ENCODE measurements around the gene UBL7. TPM values are rescaled to one million over a fixed set of nuclear protein-coding genes. Genes with fewer than 3 reads are reported as not detected.

Gene UBL7
- total RNA-seq, 2 experiments from 2014 or later = 14.3 to 17.1 TPM

DNA sequence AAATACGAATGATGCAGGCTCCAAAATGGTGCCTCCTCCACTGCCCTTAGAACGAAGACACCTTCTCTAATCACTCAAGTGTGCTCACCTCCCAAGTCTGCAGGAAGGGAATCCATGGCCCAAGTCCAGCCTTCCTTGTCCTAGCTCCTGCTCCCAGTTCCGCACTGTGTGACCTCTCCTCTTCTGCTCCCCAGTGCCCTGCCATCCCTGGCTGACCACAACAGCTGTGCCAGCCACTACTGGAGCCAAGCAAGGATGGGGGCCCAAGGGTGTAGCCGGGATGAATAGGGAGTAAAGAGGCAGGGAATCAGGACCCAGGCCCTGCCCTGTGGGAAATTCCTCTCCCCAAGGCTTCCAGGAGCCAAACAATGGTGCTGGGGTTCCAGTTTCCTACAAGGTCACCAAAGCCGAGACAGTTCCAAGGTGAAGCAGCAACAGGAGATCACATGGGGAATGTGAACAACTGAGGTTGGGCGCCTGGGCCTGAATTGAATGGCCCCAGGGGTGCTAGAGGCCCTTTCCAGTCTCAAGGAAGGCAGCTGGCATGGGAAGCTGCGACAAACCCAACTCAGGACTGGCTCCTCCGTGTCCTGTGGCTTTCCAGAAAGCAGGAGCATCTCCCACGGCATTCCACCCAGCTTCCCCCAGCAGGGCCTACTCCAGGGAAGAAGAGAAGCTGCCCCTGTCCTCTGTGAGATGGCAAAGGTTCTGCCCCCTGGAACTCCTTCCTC, 47.4 kb downstream of the UBL7 start:
- Mint-ChIP-seq H3K27ac (no peak overlapping the region), H3K4me1 (ENCODE audit: low read depth) (no peaks in the 10 kb centered on the region), H3K36me3 (ENCODE audit: low read depth) (no peaks in the 10 kb centered on the region), H3K27me3 (no peaks in the 10 kb centered on the region), H3K4me3 (no peak overlapping the region), H3K9me3 (no peaks in the 10 kb centered on the region)
- DNase-seq (no peak), ATAC-seq (ENCODE audit: poor library complexity) (no peak)
- Histone ChIP-seq H3K4me3 (ENCODE audit: low read length) (no peak overlapping the region), H3K27ac (ENCODE audit: low read depth in 1 of 2, low read length in 2 of 2) (no peak overlapping the region), H3K27me3 (ENCODE audit: control insufficient read depth in 1 of 2, insufficient read depth in 2 of 2, low read length in 2 of 2) (no peaks in the 10 kb centered on the region), H3K36me3 (ENCODE audit: insufficient read depth, low read length) (peaks cover 4% of the 10 kb centered on the region), H3K4me1 (ENCODE audit: insufficient read depth, low read length) (no peaks in the 10 kb centered on the region), H3K9me3 (ENCODE audit: control insufficient read depth in 1 of 2, insufficient read depth in 1 of 2, low read length in 2 of 2) (no peaks in the 10 kb centered on the region)
- ChIA-PET CTCF (interaction anchor here (0.6 kb wide), 1 partner anchor 323 kb away, joined by 6 read pairs; no protein-coding TSS in a partner anchor), POLR2A (no interaction called here)
- intact Hi-C loops (cut with DNase I, micrococcal nuclease) = no loop called here
- TF ChIP-seq, protein P1, sequence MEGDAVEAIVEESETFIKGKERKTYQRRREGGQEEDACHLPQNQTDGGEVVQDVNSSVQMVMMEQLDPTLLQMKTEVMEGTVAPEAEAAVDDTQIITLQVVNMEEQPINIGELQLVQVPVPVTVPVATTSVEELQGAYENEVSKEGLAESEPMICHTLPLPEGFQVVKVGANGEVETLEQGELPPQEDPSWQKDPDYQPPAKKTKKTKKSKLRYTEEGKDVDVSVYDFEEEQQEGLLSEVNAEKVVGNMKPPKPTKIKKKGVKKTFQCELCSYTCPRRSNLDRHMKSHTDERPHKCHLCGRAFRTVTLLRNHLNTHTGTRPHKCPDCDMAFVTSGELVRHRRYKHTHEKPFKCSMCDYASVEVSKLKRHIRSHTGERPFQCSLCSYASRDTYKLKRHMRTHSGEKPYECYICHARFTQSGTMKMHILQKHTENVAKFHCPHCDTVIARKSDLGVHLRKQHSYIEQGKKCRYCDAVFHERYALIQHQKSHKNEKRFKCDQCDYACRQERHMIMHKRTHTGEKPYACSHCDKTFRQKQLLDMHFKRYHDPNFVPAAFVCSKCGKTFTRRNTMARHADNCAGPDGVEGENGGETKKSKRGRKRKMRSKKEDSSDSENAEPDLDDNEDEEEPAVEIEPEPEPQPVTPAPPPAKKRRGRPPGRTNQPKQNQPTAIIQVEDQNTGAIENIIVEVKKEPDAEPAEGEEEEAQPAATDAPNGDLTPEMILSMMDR (IDR thresholded peaks at IDR 0.05) = no peak

GRCh38 chr15:74412159-74412558, 48.8 kb downstream of the UBL7 start:
- CTCF ChIA-PET = no interaction called here
- Mint-ChIP-seq H3K27me3 (no peaks in the 10 kb centered on the region), H3K9me3 (no peaks in the 10 kb centered on the region), H3K27ac (no peak overlapping the region), H3K36me3 (ENCODE audit: low read depth) (no peaks in the 10 kb centered on the region), H3K4me3 (no peak overlapping the region), H3K4me1 (ENCODE audit: low read depth) (no peaks in the 10 kb centered on the region)
- ATAC-seq (ENCODE audit: poor library complexity) = no peak
- H3K9me3 ChIP-seq (ENCODE audit: control insufficient read depth in 1 of 2, insufficient read depth in 1 of 2, low read length in 2 of 2) = no peaks in the 10 kb centered on the region
- POLR2A ChIA-PET = no interaction called here
- no peak for DNase-seq
- H3K27me3 ChIP-seq (ENCODE audit: control insufficient read depth in 1 of 2, insufficient read depth in 2 of 2, low read length in 2 of 2) = no peaks in the 10 kb centered on the region
- no peak overlapping the region for H3K4me3 ChIP-seq (ENCODE audit: low read length)
- intact Hi-C loops (cut with DNase I, micrococcal nuclease) = no loop called here
- no peak overlapping the region for H3K27ac ChIP-seq (ENCODE audit: low read depth in 1 of 2, low read length in 2 of 2)
- no peaks in the 10 kb centered on the region for H3K4me1 ChIP-seq (ENCODE audit: insufficient read depth, low read length)
- TF ChIP-seq, protein P1 (IDR thresholded peaks at IDR 0.05) = no peak
- H3K36me3 ChIP-seq (ENCODE audit: insufficient read depth, low read length) = peaks cover 4% of the 10 kb centered on the region

DNA sequence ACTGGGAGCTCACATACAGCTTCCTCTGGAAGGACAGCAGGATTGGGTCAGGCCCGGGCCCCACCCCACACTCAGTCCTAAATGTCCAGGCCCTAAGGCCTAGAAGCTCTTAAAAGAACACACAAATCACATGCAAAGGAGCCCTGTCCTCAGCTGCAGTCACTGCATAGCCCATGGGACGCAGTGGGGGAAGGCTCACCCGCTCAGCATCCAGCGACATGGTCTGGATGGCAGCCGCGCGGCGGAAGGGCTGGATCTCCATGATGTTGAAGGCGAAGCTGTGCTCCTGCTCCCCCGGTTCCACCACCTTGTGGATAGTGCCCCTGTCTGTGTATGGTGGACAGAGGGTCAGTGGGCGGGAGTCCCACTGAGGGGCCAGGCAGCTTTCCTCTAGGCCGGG, 49.3 kb downstream of the UBL7 start:
- no peak overlapping the region for H3K27ac ChIP-seq (ENCODE audit: low read depth in 1 of 2, low read length in 2 of 2)
- no peaks in the 10 kb centered on the region for H3K4me1 Mint-ChIP-seq (ENCODE audit: low read depth)
- H3K4me3 Mint-ChIP-seq = no peak overlapping the region
- CTCF ChIA-PET = no interaction called here
- POLR2A ChIA-PET = no interaction called here
- TF ChIP-seq, protein P1 (IDR thresholded peaks at IDR 0.05) = no peak
- H3K27me3 Mint-ChIP-seq = no peaks in the 10 kb centered on the region
- H3K4me3 ChIP-seq (ENCODE audit: low read length) = no peak overlapping the region
- H3K27me3 ChIP-seq (ENCODE audit: control insufficient read depth in 1 of 2, insufficient read depth in 2 of 2, low read length in 2 of 2) = no peaks in the 10 kb centered on the region
- no peak overlapping the region for H3K27ac Mint-ChIP-seq
- H3K9me3 Mint-ChIP-seq = no peaks in the 10 kb centered on the region
- ATAC-seq (ENCODE audit: poor library complexity) (no peak), DNase-seq (no peak)
- peaks cover 4% of the 10 kb centered on the region for H3K36me3 ChIP-seq (ENCODE audit: insufficient read depth, low read length)
- H3K36me3 Mint-ChIP-seq (ENCODE audit: low read depth) = no peaks in the 10 kb centered on the region
- intact Hi-C loops (cut with DNase I, micrococcal nuclease) = no loop called here
- H3K4me1 ChIP-seq (ENCODE audit: insufficient read depth, low read length) = no peaks in the 10 kb centered on the region
- H3K9me3 ChIP-seq (ENCODE audit: control insufficient read depth in 1 of 2, insufficient read depth in 1 of 2, low read length in 2 of 2) = no peaks in the 10 kb centered on the region

Data from CD4-positive, alpha-beta T cell (primary cell).